Heart right ventricle (tissue), 16 donors: ENCODE measurements around the gene CHID1. TPM values are rescaled to one million over a fixed set of nuclear protein-coding genes. Genes with fewer than 3 reads are reported as not detected.

Source experiments
- ATAC-seq, 8 donors: fragments of 200-7000 bp; cut with Tn5 transposase; one replicate each; pipeline ENCODE4 v1.9.1; 2020; ENCODE audit warnings: mild to moderate bottlenecking in 8 of 8, moderate library complexity in 8 of 8, moderate number of reproducible peaks in 1 of 8
- DNase-seq, 2 donors: peaks; one replicate each; pipeline ENCODE4 v3.0.0-alpha.2; 2020
- H3K27ac ChIP-seq, 10 donors: fragments of 200-600 bp; sonication (generic) in 2 of 10; one replicate each; pipeline versions ENCODE4 v1.5.0 to v1.8.0; 2020 to 2022; ENCODE audit warnings: mild to moderate bottlenecking in 3 of 10
- H3K27me3 ChIP-seq, 7 donors: fragments of 200-600 bp; one replicate each; pipeline ENCODE4 v1.8.0; 2021 to 2022; ENCODE audit warnings: mild to moderate bottlenecking in 2 of 7
- H3K36me3 ChIP-seq, 9 donors: fragments of 200-600 bp; sonication (generic) in 1 of 9; one replicate each; pipeline versions ENCODE4 v1.5.0 to v1.8.0; 2020 to 2022; ENCODE audit warnings: mild to moderate bottlenecking in 2 of 9
- H3K4me1 ChIP-seq, 9 donors: fragments of 200-600 bp; sonication (generic) in 1 of 9; one replicate each; pipeline versions ENCODE4 v1.5.0 to v1.8.0; 2020 to 2022; ENCODE audit warnings: mild to moderate bottlenecking in 4 of 9
- H3K4me3 ChIP-seq, 10 donors: fragments of 200-600 bp; sonication (generic) in 2 of 10; one replicate each; pipeline versions ENCODE4 v1.5.0 to v1.8.0; 2020 to 2022; ENCODE audit warnings: mild to moderate bottlenecking in 7 of 10, moderate library complexity in 2 of 10
- H3K9me3 ChIP-seq, 11 donors: fragments of 200-600 bp in 10 of 11; sonication (generic) in 2 of 11; one replicate each; pipeline versions ENCODE4 v1.5.0 to v1.8.0; 2013 to 2022; ENCODE audit warnings: mild to moderate bottlenecking in 2 of 11, control low read depth in 1 of 11, moderate library complexity in 1 of 11
- WGBS, 2 donors: extraction: QIAGEN DNeasy Blood & Tissue Kit; methylation state at CpG; one replicate each; pipeline ENCODE4 v1.1.7; 2013; ENCODE audit warnings: inconsistent platforms in 1 of 2; 5-methylcytosine and 5-hydroxymethylcytosine counted together
- intact Hi-C, 10 donors: fragments of 100-400 bp; cut with DNase I; formaldehyde crosslinking; loops; one replicate each; pipeline versions ENCODE4 v1.11.1 to v1.14.2; 2022
- polyA plus RNA-seq, 2 donors: library from polyadenylated mRNA; stranded (reverse); fragments of 200-250 nt; gene quantifications; one replicate each; pipeline ENCODE4 v1.2.3, GENCODE V29; 2013
- total RNA-seq, 10 donors: library from RNA; stranded (reverse); fragmentation: NEBNext Ultra II Directional in 3 of 10; extraction: Animal tissue kit (Norgen Biotek cat#: 25700) in 3 of 10; gene quantifications; one replicate each; pipeline versions ENCODE4 v1.2.1 to v1.2.4, GENCODE V29; 2021 to 2023
- TF ChIP-seq, protein P1 (sequence below), 9 donors: fragments of 200-600 bp; sonication (generic) in 2 of 9; IDR thresholded peaks; one replicate each; pipeline versions ENCODE4 v1.5.0 to v1.8.0; 2021 to 2022; ENCODE audit warnings: antibody characterized with exemption in 9 of 9, mild to moderate bottlenecking in 5 of 9, moderate library complexity in 1 of 9
- donor health status: Arrhythmogenic right ventricular cardiomyopathy.
- donor health status: ischemic (EF 13 %, LVEDD 7.1; RV severe dilation, severe dysfunction).
- donor health status: healthy with polysubstance abuse.
- donor health status: DM: no; HTN: yes; CAD: no.
- donor health status: DM: no; HTN: no; CAD: no.
- donor health status: ischemic (EF 25% LVEDD 6.9; RV normal size, moderate dysfunction).
- donor health status: ischemic (EF 25% LVEDD 5.7; RV mildly dilated, moderate dysfunction).
- donor health status: healthy.
- donor health status: DM: yes; HTN: yes; CAD: no.
- donor health status: Ischemic cardiomyopathy.
- donor health status: ischemic (EF 35%, LVEDD 5.7; RV mildly dilated, moderate dysfunction).
- donor health status: nonischemic (EF 11% LVEDD 7.7; RV severe dilation, severe dysfunction).
- donor health status: DM: yes; HTN: yes; CAD: no.
- donor health status: PGD.
- donor health status: ischemic (EF 29% LVEDD 5.4; RV normal size, mild dysfunction).
- donor health status: nonischemic (EF 23%, LVEDD 6.1; RV moderate dilation, normal function).

CHID1 gene
- total and polyA plus RNA-seq, 12 donors = 40.1 to 75.2 (median 57.5) TPM

DNA sequence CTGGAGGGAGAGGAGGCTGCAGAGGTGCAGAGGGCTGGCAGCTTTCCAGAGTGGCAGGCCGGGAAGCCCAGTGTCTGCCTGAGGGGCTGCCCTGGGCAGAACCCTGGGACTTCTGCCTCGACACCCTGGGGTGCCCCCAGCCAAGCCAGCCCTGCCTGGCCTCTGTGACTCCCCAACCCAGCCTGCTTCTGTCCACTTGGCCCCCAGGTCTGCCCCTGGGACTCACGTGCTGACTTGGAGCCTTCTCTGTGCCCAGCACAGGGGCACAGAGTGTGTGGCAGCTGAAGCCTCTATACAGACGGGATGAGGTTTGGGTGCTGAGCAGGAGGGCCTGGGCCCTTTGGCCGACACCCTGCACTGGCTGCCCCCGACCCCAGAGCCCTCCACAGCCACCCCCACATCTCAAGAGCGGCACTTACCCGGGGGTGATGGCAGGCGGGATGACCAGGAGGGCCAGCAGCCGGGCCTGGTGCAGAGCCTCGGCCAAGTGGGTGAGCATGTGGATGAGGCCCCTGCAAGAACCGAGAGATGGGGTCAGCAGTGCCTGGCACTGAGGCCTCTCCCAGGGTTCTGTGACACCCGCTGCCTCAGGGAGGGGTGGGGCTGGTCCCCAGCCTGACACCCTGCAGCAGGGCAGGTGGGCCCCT lies 17.5 kb downstream of the CHID1 start:
- TF ChIP-seq, protein P1, sequence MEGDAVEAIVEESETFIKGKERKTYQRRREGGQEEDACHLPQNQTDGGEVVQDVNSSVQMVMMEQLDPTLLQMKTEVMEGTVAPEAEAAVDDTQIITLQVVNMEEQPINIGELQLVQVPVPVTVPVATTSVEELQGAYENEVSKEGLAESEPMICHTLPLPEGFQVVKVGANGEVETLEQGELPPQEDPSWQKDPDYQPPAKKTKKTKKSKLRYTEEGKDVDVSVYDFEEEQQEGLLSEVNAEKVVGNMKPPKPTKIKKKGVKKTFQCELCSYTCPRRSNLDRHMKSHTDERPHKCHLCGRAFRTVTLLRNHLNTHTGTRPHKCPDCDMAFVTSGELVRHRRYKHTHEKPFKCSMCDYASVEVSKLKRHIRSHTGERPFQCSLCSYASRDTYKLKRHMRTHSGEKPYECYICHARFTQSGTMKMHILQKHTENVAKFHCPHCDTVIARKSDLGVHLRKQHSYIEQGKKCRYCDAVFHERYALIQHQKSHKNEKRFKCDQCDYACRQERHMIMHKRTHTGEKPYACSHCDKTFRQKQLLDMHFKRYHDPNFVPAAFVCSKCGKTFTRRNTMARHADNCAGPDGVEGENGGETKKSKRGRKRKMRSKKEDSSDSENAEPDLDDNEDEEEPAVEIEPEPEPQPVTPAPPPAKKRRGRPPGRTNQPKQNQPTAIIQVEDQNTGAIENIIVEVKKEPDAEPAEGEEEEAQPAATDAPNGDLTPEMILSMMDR (IDR thresholded peaks at IDR 0.05) = no peak
- 86 to 90% methylated on average over 13 of the region's 13 CpGs for WGBS, 2 donors
- Histone ChIP-seq H3K9me3 (no peaks in the 10 kb centered on the region), H3K36me3 (peaks cover 0 to 23% (median 0%) of the 10 kb centered on the region in 9 donors), H3K27ac (no peak overlapping the region), H3K4me3 (no peak overlapping the region), H3K4me1 (no peaks in the 10 kb centered on the region), H3K27me3 (no peaks in the 10 kb centered on the region)
- ATAC-seq (no peak), DNase-seq (no peak)
- intact Hi-C loops = no loop called here

DNA sequence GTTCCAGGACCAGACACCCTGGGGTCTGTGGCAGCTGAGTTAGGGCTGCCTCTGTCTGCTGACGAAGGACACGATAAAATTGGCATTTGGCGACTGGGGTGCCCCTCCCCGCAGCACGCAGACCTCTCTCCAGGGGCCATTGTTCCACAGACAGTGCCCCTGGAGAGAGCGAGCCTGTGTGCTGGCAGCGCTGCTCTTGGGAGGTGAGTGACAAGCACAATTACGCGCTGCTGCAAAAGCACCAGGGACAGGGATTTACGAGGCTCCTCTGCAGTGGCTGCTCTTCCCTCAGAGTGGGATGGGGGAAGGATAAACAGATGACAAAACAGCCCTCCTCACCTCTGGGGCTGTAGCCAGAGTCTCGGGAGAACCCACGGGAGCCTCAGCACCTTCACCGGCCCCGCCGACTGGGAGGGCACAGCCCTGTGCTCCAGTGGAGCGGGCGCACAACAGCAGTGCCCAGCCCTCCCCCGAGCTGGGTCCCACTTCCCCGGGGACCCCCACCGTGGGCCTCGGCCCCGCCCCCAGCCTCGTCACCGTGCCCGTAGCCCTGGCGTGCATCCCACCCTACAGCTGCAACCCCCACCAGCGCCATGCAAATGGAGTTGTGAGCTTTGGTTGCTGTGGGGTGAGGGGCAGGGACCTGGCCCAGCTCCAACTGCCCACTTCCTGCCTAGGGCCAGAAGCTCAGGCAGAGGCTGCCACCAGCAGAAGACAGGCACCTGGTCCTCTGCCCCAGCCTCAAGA lies 19.6 kb downstream of the CHID1 start:
- H3K27me3 ChIP-seq = no peaks in the 10 kb centered on the region
- DNase-seq (no peak), ATAC-seq (no peak)
- H3K9me3 ChIP-seq = no peaks in the 10 kb centered on the region
- H3K36me3 ChIP-seq = peaks cover 0 to 37% (median 0%) of the 10 kb centered on the region in 9 donors
- no peaks in the 10 kb centered on the region for H3K4me1 ChIP-seq
- no peak overlapping the region for H3K27ac ChIP-seq
- TF ChIP-seq, protein P1 (IDR thresholded peaks at IDR 0.05) = no peak
- intact Hi-C loops = no loop called here
- WGBS, 2 donors = 75 to 80% methylated on average over 27 of the region's 27 CpGs
- H3K4me3 ChIP-seq = no peak overlapping the region

DNA sequence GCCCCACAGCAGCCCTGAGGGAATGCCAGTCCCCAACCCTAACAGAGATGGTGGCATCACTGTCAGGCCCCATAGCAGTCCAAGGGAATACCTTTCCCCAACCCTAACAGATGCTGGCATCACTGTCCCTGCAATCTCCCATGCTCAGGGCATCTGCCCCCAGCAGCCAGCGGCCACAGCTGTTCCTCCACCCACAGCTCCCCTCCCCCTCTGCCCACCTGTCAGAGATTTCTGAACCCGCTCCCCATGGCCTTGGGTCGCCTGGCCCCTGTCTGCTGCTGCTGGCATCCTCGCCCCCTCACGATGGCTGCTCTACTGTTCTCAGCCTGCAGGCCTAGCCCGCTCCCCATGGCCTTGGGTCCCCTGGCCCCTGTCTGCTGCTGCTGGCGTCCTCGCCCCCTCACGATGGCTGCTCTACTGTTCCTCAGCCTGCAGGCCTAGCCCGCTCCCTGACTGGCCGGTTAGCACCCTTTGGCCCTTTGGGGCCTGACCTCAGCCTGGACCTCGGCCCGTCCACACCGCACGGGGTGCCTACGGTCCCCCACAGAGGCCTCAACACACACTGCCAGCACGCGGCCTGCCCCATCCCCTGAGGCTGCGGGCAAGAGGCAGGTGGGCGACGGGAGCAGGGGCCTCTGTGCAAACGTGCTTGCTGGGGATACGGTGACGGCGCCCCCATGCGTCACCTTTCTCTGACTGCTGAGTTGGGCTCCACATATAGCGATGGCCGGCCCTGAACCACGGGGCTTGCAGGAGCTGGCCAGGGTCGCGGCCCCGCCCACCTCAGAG lies 20.7 kb downstream of the CHID1 start:
- H3K4me1 ChIP-seq = no peaks in the 10 kb centered on the region
- H3K27ac ChIP-seq = no peak overlapping the region
- no peaks in the 10 kb centered on the region for H3K27me3 ChIP-seq
- H3K9me3 ChIP-seq = no peaks in the 10 kb centered on the region
- TF ChIP-seq, protein P1 (IDR thresholded peaks at IDR 0.05) = no peak
- intact Hi-C loops = no loop called here
- H3K36me3 ChIP-seq = peaks cover 0 to 41% (median 0%) of the 10 kb centered on the region in 9 donors
- 91 to 92% methylated on average over 32 of the region's 32 CpGs for WGBS, 2 donors
- H3K4me3 ChIP-seq = no peak overlapping the region
- DNase-seq (no peak), ATAC-seq (no peak)

DNA sequence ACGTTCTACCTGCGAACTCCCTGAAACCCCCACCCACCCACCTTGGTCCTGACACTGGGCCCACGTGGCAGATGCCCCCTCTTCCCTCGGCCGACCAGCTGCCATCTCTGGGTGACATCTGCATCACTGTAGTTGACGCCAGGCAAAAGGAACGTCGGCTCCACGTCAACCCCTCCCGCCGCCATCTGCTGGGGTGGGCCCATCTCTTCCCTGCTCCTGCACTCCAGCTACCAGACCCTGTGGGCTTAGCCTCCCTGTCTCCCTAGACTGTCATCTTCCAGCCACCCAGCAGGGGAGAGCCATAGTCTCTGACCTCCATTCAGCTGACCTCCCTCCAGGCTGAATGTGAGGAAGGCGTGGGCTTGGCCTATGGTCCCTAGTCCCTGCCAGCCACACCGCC lies 21.4 kb downstream of the CHID1 start:
- intact Hi-C loops = no loop called here
- TF ChIP-seq, protein P1 (IDR thresholded peaks at IDR 0.05) = no peak
- WGBS, 2 donors = 91 to 94% methylated on average over 13 of the region's 13 CpGs
- DNase-seq (no peak), ATAC-seq (no peak)
- no peaks in the 10 kb centered on the region for H3K9me3 ChIP-seq
- H3K27ac ChIP-seq = no peak overlapping the region
- no peaks in the 10 kb centered on the region for H3K27me3 ChIP-seq
- H3K4me1 ChIP-seq = no peaks in the 10 kb centered on the region
- no peak overlapping the region for H3K4me3 ChIP-seq
- peaks cover 0 to 41% (median 0%) of the 10 kb centered on the region in 9 donors for H3K36me3 ChIP-seq
